Heart right ventricle (tissue), 16 donors: Measurements from ENCODE around the gene CACNA1C. TPM values are rescaled to one million over a fixed set of nuclear protein-coding genes. Genes with fewer than 3 reads are reported as not detected.

Source experiments
- ATAC-seq, 8 donors: fragments of 200-7000 bp; cut with Tn5 transposase; one replicate each; pipeline ENCODE4 v1.9.1; 2020; ENCODE audit warnings: mild to moderate bottlenecking in 8 of 8, moderate library complexity in 8 of 8, moderate number of reproducible peaks in 1 of 8
- DNase-seq, 2 donors: peaks; one replicate each; pipeline ENCODE4 v3.0.0-alpha.2; 2020
- H3K27ac ChIP-seq, 10 donors: fragments of 200-600 bp; sonication (generic) in 2 of 10; one replicate each; pipeline versions ENCODE4 v1.5.0 to v1.8.0; 2020 to 2022; ENCODE audit warnings: mild to moderate bottlenecking in 3 of 10
- H3K27me3 ChIP-seq, 7 donors: fragments of 200-600 bp; one replicate each; pipeline ENCODE4 v1.8.0; 2021 to 2022; ENCODE audit warnings: mild to moderate bottlenecking in 2 of 7
- H3K36me3 ChIP-seq, 9 donors: fragments of 200-600 bp; sonication (generic) in 1 of 9; one replicate each; pipeline versions ENCODE4 v1.5.0 to v1.8.0; 2020 to 2022; ENCODE audit warnings: mild to moderate bottlenecking in 2 of 9
- H3K4me1 ChIP-seq, 9 donors: fragments of 200-600 bp; sonication (generic) in 1 of 9; one replicate each; pipeline versions ENCODE4 v1.5.0 to v1.8.0; 2020 to 2022; ENCODE audit warnings: mild to moderate bottlenecking in 4 of 9
- H3K4me3 ChIP-seq, 10 donors: fragments of 200-600 bp; sonication (generic) in 2 of 10; one replicate each; pipeline versions ENCODE4 v1.5.0 to v1.8.0; 2020 to 2022; ENCODE audit warnings: mild to moderate bottlenecking in 7 of 10, moderate library complexity in 2 of 10
- H3K9me3 ChIP-seq, 11 donors: fragments of 200-600 bp in 10 of 11; sonication (generic) in 2 of 11; one replicate each; pipeline versions ENCODE4 v1.5.0 to v1.8.0; 2013 to 2022; ENCODE audit warnings: mild to moderate bottlenecking in 2 of 11, control low read depth in 1 of 11, moderate library complexity in 1 of 11
- WGBS, 2 donors: extraction: QIAGEN DNeasy Blood & Tissue Kit; methylation state at CpG; one replicate each; pipeline ENCODE4 v1.1.7; 2013; ENCODE audit warnings: inconsistent platforms in 1 of 2; 5-methylcytosine and 5-hydroxymethylcytosine counted together
- intact Hi-C, 10 donors: fragments of 100-400 bp; cut with DNase I; formaldehyde crosslinking; loops; one replicate each; pipeline versions ENCODE4 v1.11.1 to v1.14.2; 2022
- polyA plus RNA-seq, 2 donors: library from polyadenylated mRNA; stranded (reverse); fragments of 200-250 nt; gene quantifications; one replicate each; pipeline ENCODE4 v1.2.3, GENCODE V29; 2013
- total RNA-seq, 10 donors: library from RNA; stranded (reverse); fragmentation: NEBNext Ultra II Directional in 3 of 10; extraction: Animal tissue kit (Norgen Biotek cat#: 25700) in 3 of 10; gene quantifications; one replicate each; pipeline versions ENCODE4 v1.2.1 to v1.2.4, GENCODE V29; 2021 to 2023
- TF ChIP-seq, protein P1 (sequence below), 9 donors: fragments of 200-600 bp; sonication (generic) in 2 of 9; IDR thresholded peaks; one replicate each; pipeline versions ENCODE4 v1.5.0 to v1.8.0; 2021 to 2022; ENCODE audit warnings: antibody characterized with exemption in 9 of 9, mild to moderate bottlenecking in 5 of 9, moderate library complexity in 1 of 9
- donor health status: Arrhythmogenic right ventricular cardiomyopathy.
- donor health status: ischemic (EF 13 %, LVEDD 7.1; RV severe dilation, severe dysfunction).
- donor health status: healthy with polysubstance abuse.
- donor health status: DM: no; HTN: yes; CAD: no.
- donor health status: DM: no; HTN: no; CAD: no.
- donor health status: ischemic (EF 25% LVEDD 6.9; RV normal size, moderate dysfunction).
- donor health status: ischemic (EF 25% LVEDD 5.7; RV mildly dilated, moderate dysfunction).
- donor health status: healthy.
- donor health status: DM: yes; HTN: yes; CAD: no.
- donor health status: Ischemic cardiomyopathy.
- donor health status: ischemic (EF 35%, LVEDD 5.7; RV mildly dilated, moderate dysfunction).
- donor health status: nonischemic (EF 11% LVEDD 7.7; RV severe dilation, severe dysfunction).
- donor health status: DM: yes; HTN: yes; CAD: no.
- donor health status: PGD.
- donor health status: ischemic (EF 29% LVEDD 5.4; RV normal size, mild dysfunction).
- donor health status: nonischemic (EF 23%, LVEDD 6.1; RV moderate dilation, normal function).

The CACNA1C gene
- total and polyA plus RNA-seq, 12 donors = 19.1 to 222 (median 183) TPM

DNA sequence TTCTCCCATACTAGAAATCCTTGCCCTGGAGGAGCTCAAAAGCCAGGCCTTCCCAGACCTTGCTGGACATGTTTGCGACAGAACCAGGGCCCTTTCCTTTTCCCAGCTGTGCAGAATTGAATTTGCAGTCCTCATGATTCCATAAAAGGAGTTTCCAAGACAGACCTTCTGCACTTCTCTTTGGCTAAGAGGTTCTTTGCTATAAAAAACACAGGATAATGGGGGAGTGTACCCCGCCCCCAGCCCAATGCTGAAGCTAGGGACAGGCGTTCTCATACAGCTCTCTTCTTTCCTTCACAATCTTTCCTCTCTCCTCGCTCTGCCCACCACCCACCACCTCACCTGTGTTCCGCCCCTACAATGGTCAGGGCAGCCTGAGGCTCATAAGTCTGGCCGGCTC is 569.7 kb downstream of the CACNA1C start:
- ATAC-seq (peak in 6 of 8 donors; percentile 28 to 54 (median 46)), DNase-seq (no peak)
- H3K36me3 ChIP-seq = peaks cover 0 to 75% (median 8%) of the 10 kb centered on the region in 9 donors

DNA sequence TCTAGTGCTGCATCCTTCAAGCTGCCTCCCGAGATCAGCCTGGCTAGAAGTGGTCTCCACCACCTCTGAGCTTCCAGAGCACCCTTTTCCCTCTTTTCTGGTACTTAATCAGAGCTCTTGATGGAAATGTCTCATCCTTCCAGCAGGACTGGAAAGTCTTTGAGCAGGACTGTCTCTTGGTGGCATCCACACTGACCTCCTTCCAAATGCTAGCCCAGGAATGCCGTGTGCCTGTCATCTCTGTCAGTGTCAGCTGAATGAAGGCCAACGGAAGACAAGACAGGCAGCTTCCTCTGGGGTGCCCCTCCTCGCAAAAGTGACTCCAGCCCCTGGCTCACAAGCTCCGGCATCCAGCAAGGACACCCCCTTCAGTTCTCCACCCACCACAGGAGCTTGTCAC is 570.7 kb downstream of the CACNA1C start:
- Histone ChIP-seq H3K27ac (peak overlapping the region in 6 of 10 donors; percentile 5 to 75 (median 54)), H3K4me1 (peaks cover 0 to 8% (median 0%) of the 10 kb centered on the region in 9 donors), H3K36me3 (peaks cover 0 to 76% (median 8%) of the 10 kb centered on the region in 9 donors), H3K9me3 (no peaks in the 10 kb centered on the region), H3K27me3 (peaks cover 0 to 4% (median 0%) of the 10 kb centered on the region in 7 donors), H3K4me3 (no peak overlapping the region)
- intact Hi-C loops = no loop called here
- ATAC-seq (no peak), DNase-seq (no peak)
- 65 to 72% methylated on average over 5 of the region's 5 CpGs for WGBS, 2 donors
- TF ChIP-seq, protein P1, sequence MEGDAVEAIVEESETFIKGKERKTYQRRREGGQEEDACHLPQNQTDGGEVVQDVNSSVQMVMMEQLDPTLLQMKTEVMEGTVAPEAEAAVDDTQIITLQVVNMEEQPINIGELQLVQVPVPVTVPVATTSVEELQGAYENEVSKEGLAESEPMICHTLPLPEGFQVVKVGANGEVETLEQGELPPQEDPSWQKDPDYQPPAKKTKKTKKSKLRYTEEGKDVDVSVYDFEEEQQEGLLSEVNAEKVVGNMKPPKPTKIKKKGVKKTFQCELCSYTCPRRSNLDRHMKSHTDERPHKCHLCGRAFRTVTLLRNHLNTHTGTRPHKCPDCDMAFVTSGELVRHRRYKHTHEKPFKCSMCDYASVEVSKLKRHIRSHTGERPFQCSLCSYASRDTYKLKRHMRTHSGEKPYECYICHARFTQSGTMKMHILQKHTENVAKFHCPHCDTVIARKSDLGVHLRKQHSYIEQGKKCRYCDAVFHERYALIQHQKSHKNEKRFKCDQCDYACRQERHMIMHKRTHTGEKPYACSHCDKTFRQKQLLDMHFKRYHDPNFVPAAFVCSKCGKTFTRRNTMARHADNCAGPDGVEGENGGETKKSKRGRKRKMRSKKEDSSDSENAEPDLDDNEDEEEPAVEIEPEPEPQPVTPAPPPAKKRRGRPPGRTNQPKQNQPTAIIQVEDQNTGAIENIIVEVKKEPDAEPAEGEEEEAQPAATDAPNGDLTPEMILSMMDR (IDR thresholded peaks at IDR 0.05) = no peak

More for the DNA sequence above, 569.7 kb downstream of the CACNA1C start:
- Histone ChIP-seq H3K4me3 (no peak overlapping the region), H3K27me3 (peaks cover 0 to 4% (median 0%) of the 10 kb centered on the region in 7 donors), H3K27ac (peak overlapping the region in 7 of 10 donors; percentile 15 to 75 (median 40)), H3K4me1 (peaks cover 0 to 7% (median 0%) of the 10 kb centered on the region in 9 donors), H3K9me3 (no peaks in the 10 kb centered on the region)
- 84 to 93% methylated on average over 6 of the region's 6 CpGs for WGBS, 2 donors
- TF ChIP-seq, protein P1 (IDR thresholded peaks at IDR 0.05) = no peak
- intact Hi-C loops = no loop called here

DNA sequence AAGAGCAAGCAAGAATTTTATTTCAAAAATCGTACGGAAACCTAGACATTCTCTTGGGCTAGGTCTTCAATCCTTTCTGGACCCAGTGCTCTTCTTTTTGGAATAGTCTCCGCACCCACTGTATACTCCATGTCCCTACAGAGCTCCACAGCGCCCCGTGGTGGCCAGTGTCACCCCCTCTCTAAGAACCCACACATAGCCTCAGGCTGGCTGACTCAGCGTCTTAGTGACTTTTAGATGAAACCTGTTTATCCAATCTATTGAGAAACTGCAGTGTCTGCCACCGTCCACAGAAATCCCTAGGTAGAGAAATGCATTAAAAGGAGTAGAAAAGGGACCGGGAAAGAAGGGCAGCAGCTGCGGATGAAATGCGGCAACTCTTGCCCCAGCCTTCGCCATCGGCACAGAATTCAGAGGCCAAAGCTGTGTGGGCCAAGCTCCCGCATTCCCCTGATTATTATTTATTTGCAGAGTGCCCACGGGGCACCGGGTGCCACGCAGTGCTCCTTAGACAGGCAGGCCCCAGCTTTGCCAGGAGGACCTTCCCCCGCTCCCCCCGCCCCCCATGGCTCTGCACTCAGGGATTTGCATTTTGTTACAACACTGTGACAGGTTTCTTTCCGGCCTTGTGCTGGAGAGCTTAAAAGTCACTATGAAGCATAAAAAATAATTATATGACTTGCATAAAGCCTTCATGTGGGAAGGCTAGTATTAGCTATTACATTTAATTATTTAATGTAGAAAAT is 571.9 kb downstream of the CACNA1C start:
- Histone ChIP-seq H3K4me1 (peaks cover 0 to 8% (median 0%) of the 10 kb centered on the region in 9 donors), H3K4me3 (no peak overlapping the region), H3K9me3 (no peaks in the 10 kb centered on the region), H3K36me3 (peaks cover 0 to 64% (median 4%) of the 10 kb centered on the region in 9 donors), H3K27ac (no peak overlapping the region), H3K27me3 (peaks cover 0 to 4% (median 0%) of the 10 kb centered on the region in 7 donors)
- 76 to 79% methylated on average over 19 of the region's 19 CpGs for WGBS, 2 donors
- DNase-seq (no peak), ATAC-seq (no peak)
- intact Hi-C loops = no loop called here
- TF ChIP-seq, protein P1 (IDR thresholded peaks at IDR 0.05) = peak in 5 of 9 donors; percentile 12 to 36 (median 26)

DNA sequence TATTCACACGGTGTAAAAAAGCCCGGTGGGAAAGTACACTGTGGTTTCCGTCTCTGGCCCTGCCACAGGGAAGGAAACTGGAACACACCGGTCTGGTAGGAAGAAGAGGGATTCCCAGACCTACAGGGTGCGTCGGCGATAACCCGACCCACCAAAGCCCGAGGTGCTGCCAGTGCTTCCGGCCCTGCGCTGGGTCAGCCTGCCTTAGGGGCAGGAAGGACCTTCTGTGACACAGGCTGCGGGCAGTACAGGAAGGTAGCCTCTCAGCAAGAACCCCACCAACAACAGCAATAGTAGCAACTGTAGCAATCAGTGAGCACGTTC is 572.5 kb downstream of the CACNA1C start:
- no peak for ATAC-seq
- intact Hi-C loops = no loop called here
- TF ChIP-seq, protein P1 (IDR thresholded peaks at IDR 0.05) = no peak
- peaks cover 0 to 10% (median 0%) of the 10 kb centered on the region in 9 donors for H3K4me1 ChIP-seq
- DNase-seq = no peak
- H3K36me3 ChIP-seq = peaks cover 0 to 61% (median 0%) of the 10 kb centered on the region in 9 donors
- peaks cover 0 to 4% (median 0%) of the 10 kb centered on the region in 7 donors for H3K27me3 ChIP-seq
- H3K9me3 ChIP-seq = no peaks in the 10 kb centered on the region
- no peak overlapping the region for H3K4me3 ChIP-seq
- no peak overlapping the region for H3K27ac ChIP-seq
- 67 to 68% methylated on average over 13 of the region's 13 CpGs for WGBS, 2 donors
